ENCODE data around the gene SLC19A1. TPM values are rescaled to one million over a fixed set of nuclear protein-coding genes. Genes with fewer than 3 reads are reported as not detected.

SLC19A1 gene
- total RNA-seq, 6 experiments from 2014 or later, result 4.5 to 24.5 (median 15.7) TPM

GRCh38 chr21:45510466-45510955 is 31.7 kb downstream of the SLC19A1 start:
- H3K27ac ChIP-seq, result no peak overlapping the region
- H3K4me1 ChIP-seq, result peaks cover 0 to 32% (median 5%) of the 10 kb centered on the region in 4 donors
- intact Hi-C loops (cut with DNase I), result no loop called here

GRCh38 chr21:45509566-45510465 is 32.4 kb downstream of the SLC19A1 start:
- intact Hi-C loops (cut with DNase I), result no loop called here
- no peaks in the 10 kb centered on the region for H3K27me3 ChIP-seq
- peaks cover 0 to 33% (median 15%) of the 10 kb centered on the region in 4 donors for H3K36me3 ChIP-seq
- no peak overlapping the region for H3K27ac ChIP-seq
- ATAC-seq (no peak), DNase-seq (peak; percentile 30 to 59 (median 58))
- no peak for TF ChIP-seq POLR2A (IDR thresholded peaks at IDR 0.05)
- no peak for TF ChIP-seq CTCF (IDR thresholded peaks at IDR 0.05)
- H3K9me3 ChIP-seq, result no peaks in the 10 kb centered on the region
- no peak overlapping the region for H3K4me3 ChIP-seq
- WGBS (ENCODE audit: insufficient coverage, low coverage, low lambda C conversion rate, missing lambda C conversion rate), result 80% methylated on average over 1 of the region's 61 CpGs
- peaks cover 0 to 32% (median 5%) of the 10 kb centered on the region in 4 donors for H3K4me1 ChIP-seq

More at GRCh38 chr21:45510466-45510955, 31.7 kb downstream of the SLC19A1 start:
- TF ChIP-seq CTCF (IDR thresholded peaks at IDR 0.05), result no peak
- TF ChIP-seq POLR2A (IDR thresholded peaks at IDR 0.05), result no peak
- 41% methylated on average over 3 of the region's 11 CpGs for whole genome bisulfite sequencing (ENCODE audit: insufficient coverage, low coverage, low lambda C conversion rate, missing lambda C conversion rate)
- no peak overlapping the region for H3K4me3 ChIP-seq
- DNase-seq (peak; percentile 24 to 52 (median 48)), ATAC-seq (no peak)
- H3K27me3 ChIP-seq, result no peaks in the 10 kb centered on the region
- H3K36me3 ChIP-seq, result peaks cover 0 to 31% (median 15%) of the 10 kb centered on the region in 4 donors
- no peaks in the 10 kb centered on the region for H3K9me3 ChIP-seq

GRCh38 chr21:45508607-45509565 is 33.4 kb downstream of the SLC19A1 start:
- Histone ChIP-seq H3K4me3 (no peak overlapping the region), H3K4me1 (peaks cover 0 to 32% (median 5%) of the 10 kb centered on the region in 4 donors), H3K27me3 (no peaks in the 10 kb centered on the region), H3K27ac (peak overlapping the region in 1 of 3 donors; percentile 33), H3K9me3 (no peaks in the 10 kb centered on the region), H3K36me3 (peaks cover 0 to 33% (median 16%) of the 10 kb centered on the region in 4 donors)
- DNase-seq (peak; percentile 62 to 86 (median 86)), ATAC-seq (peak; percentile 41 to 63 (median 58))
- TF ChIP-seq CTCF (IDR thresholded peaks at IDR 0.05) (no peak), POLR2A (IDR thresholded peaks at IDR 0.05) (no peak)
- 73% methylated on average over 6 of the region's 42 CpGs for WGBS (ENCODE audit: insufficient coverage, low coverage, low lambda C conversion rate, missing lambda C conversion rate)
- intact Hi-C loops (cut with DNase I), result no loop called here

GRCh38 chr21:45507888-45508508 is 34.2 kb downstream of the SLC19A1 start:
- H3K9me3 ChIP-seq, result no peaks in the 10 kb centered on the region
- 100% methylated on average over 3 of the region's 3 CpGs for WGBS (ENCODE audit: insufficient coverage, low coverage, low lambda C conversion rate, missing lambda C conversion rate)
- intact Hi-C loops (cut with DNase I), result no loop called here
- H3K4me3 ChIP-seq, result no peak overlapping the region
- H3K4me1 ChIP-seq, result peaks cover 0 to 28% (median 5%) of the 10 kb centered on the region in 4 donors
- DNase-seq, result peak in 2 of 3 donors; percentile 37 to 48
- peaks cover 0 to 33% (median 17%) of the 10 kb centered on the region in 4 donors for H3K36me3 ChIP-seq
- no peak overlapping the region for H3K27ac ChIP-seq
- no peak for ATAC-seq
- no peaks in the 10 kb centered on the region for H3K27me3 ChIP-seq
- TF ChIP-seq POLR2A (IDR thresholded peaks at IDR 0.05) (no peak), CTCF (IDR thresholded peaks at IDR 0.05) (no peak)

Data from right lobe of liver (tissue), 6 donors.